Mammary epithelial cell (primary cell): ENCODE results near the gene ACTL8.

ENCODE experiments used
- EZH2 ChIP-seq: IDR thresholded peaks from 2 replicates; pipeline ENCODE4 v1.6.1; 2012; ENCODE audit warnings: low read length, inconsistent platforms, borderline replicate concordance
- TF ChIP-seq, protein P1 (sequence below), 2 donors: IDR thresholded peaks in 1 of 2; conservative IDR thresholded peaks in 1 of 2; 2 replicates each; pipeline ENCODE4 v1.5.1; 2011 to 2012; ENCODE audit warnings: inconsistent platforms in 2 of 2, low read length in 2 of 2, mild to moderate bottlenecking in 2 of 2, control low read depth in 1 of 2, low read depth in 1 of 2; ENCODE audit not compliant: insufficient read depth in 1 of 2; ENCODE audit errors: extremely low read depth in 1 of 2

DNA sequence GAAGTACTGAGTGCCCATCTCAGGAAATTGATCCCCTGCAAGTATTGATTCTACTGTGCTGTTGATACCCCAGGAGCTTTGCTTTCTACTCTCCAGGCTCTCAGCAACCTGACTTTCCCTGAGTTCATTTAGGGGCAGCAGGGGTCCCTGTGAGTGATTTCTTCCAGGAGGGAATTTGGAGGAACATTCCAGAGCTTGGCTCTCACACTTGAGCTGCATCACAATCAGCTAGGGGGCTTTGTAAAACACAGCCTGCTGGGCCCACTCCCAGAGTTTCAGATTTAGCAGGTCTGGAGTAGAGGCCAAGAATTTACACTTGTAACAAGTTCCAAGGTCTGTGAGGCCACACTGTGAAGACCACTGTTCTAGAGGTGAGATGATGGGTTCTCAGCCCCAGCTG is 16.1 kb upstream of the ACTL8 start:
- TF ChIP-seq, protein P1, sequence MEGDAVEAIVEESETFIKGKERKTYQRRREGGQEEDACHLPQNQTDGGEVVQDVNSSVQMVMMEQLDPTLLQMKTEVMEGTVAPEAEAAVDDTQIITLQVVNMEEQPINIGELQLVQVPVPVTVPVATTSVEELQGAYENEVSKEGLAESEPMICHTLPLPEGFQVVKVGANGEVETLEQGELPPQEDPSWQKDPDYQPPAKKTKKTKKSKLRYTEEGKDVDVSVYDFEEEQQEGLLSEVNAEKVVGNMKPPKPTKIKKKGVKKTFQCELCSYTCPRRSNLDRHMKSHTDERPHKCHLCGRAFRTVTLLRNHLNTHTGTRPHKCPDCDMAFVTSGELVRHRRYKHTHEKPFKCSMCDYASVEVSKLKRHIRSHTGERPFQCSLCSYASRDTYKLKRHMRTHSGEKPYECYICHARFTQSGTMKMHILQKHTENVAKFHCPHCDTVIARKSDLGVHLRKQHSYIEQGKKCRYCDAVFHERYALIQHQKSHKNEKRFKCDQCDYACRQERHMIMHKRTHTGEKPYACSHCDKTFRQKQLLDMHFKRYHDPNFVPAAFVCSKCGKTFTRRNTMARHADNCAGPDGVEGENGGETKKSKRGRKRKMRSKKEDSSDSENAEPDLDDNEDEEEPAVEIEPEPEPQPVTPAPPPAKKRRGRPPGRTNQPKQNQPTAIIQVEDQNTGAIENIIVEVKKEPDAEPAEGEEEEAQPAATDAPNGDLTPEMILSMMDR (conservative IDR thresholded peaks at IDR 0.05 in 1 of 2, IDR thresholded peaks at IDR 0.05 in 1 of 2; ENCODE audit: extremely low read depth in 1 of 2, insufficient read depth in 1 of 2, low read depth in 1 of 2, low read length in 2 of 2), result no peak
- no peak for TF ChIP-seq EZH2
